H1 (cell line): ENCODE results near the gene IL1RAPL1. TPM values are rescaled to one million over a fixed set of nuclear protein-coding genes. Genes with fewer than 3 reads are reported as not detected.

ENCODE experiments used
- CTCF ChIA-PET: fragments of 300-600 bp; sonication (Branson Sonifier 250); formaldehyde crosslinking; loops from one replicate; lab custom pipeline; 2021; ENCODE audit not compliant: partially characterized antibody; lab: Charles Lee
- POLR2A ChIA-PET: fragments of 300-600 bp; sonication (Branson Sonifier 250); formaldehyde crosslinking; loops from one replicate; lab custom pipeline; 2021; ENCODE audit warnings: inconsistent platforms; ENCODE audit not compliant: partially characterized antibody; lab: Charles Lee
- DNase-seq, 2 experiments: peaks; one replicate each; pipeline versions ENCODE4 v3.0.0 to v3.0.0-alpha.2; 2010 to 2022; ENCODE audit warnings: low spot score in 2 of 2, low read depth in 1 of 2, mixed read lengths in 1 of 2
- FAIRE-seq: peaks from 2 replicates; lab custom pipeline; 2011; peaks lifted over from hg19 to GRCh38; lab: Jason Lieb, UNC
- H2AFZ ChIP-seq: 2 replicates; pipeline ENCODE4 v1.8.1; 2012; ENCODE audit warnings: low read length, inconsistent platforms
- H2AK5ac ChIP-seq: 2 replicates; pipeline ENCODE4 v1.6.1; 2013; ENCODE audit warnings: low read depth, low read length
- H2BK120ac ChIP-seq: replicated peaks from 2 replicates; pipeline ENCODE3; 2013; ENCODE audit warnings: low read depth, low read length, inconsistent platforms
- H2BK12ac ChIP-seq: 2 replicates; pipeline ENCODE4 v1.6.1; 2013; ENCODE audit warnings: low read depth, low read length
- H2BK15ac ChIP-seq: 2 replicates; pipeline ENCODE4 v1.6.1; 2013; ENCODE audit warnings: low read length
- H2BK20ac ChIP-seq: 2 replicates; pipeline ENCODE4 v1.6.1; 2013; ENCODE audit warnings: low read length
- H2BK5ac ChIP-seq: 2 replicates; pipeline ENCODE4 v1.6.1; 2013; ENCODE audit warnings: low read depth, low read length
- H3K14ac ChIP-seq: 2 replicates; pipeline ENCODE4 v1.6.1; 2013; ENCODE audit warnings: inconsistent platforms; ENCODE audit not compliant: insufficient read length
- H3K18ac ChIP-seq: 2 replicates; pipeline ENCODE4 v1.6.1; 2013; ENCODE audit warnings: low read length; ENCODE audit errors: extremely low read depth
- H3K23ac ChIP-seq: 2 replicates; pipeline ENCODE4 v1.6.1; 2013; ENCODE audit warnings: inconsistent platforms; ENCODE audit not compliant: insufficient read length
- H3K23me2 ChIP-seq: 2 replicates; pipeline ENCODE4 v1.6.1; 2013; ENCODE audit warnings: low read depth, low read length
- H3K27ac ChIP-seq: 2 replicates; pipeline ENCODE4 v1.6.1; 2011; ENCODE audit warnings: low read depth, low read length, inconsistent platforms
- H3K27me3 ChIP-seq, 4 experiments: replicated peaks in 1 of 4; 1 replicate in 1 of 4; 2 replicates in 3 of 4; pipeline versions ENCODE4 v1.6.1 to v1.8.1; 2011 to 2013; ENCODE audit warnings: low read length in 3 of 4, mild to moderate bottlenecking in 3 of 4, inconsistent platforms in 2 of 4, mixed read lengths in 2 of 4, moderate library complexity in 1 of 4; ENCODE audit not compliant: control insufficient read depth in 3 of 4, insufficient read depth in 3 of 4; ENCODE audit errors: extremely low read depth in 1 of 4
- H3K36me3 ChIP-seq, 4 experiments: 2 replicates each; pipeline versions ENCODE4 v1.6.1 to v1.8.1; 2011 to 2013; ENCODE audit warnings: mild to moderate bottlenecking in 4 of 4, low read length in 3 of 4, moderate library complexity in 2 of 4, control low read depth in 1 of 4, inconsistent platforms in 1 of 4; ENCODE audit not compliant: insufficient read depth in 4 of 4, control insufficient read depth in 2 of 4
- H3K4ac ChIP-seq: replicated peaks from 2 replicates; pipeline ENCODE3; 2013; ENCODE audit warnings: low read length, low read depth, mixed read lengths, inconsistent platforms; ENCODE audit not compliant: insufficient read length
- H3K4me1 ChIP-seq, 4 experiments: replicated peaks in 1 of 4; 1 replicate in 1 of 4; 2 replicates in 3 of 4; pipeline versions ENCODE4 v1.6.1 to v1.8.1; 2011 to 2013; ENCODE audit warnings: low read length in 3 of 4, inconsistent platforms in 2 of 4, mixed read lengths in 1 of 4; ENCODE audit not compliant: insufficient read depth in 4 of 4, control insufficient read depth in 3 of 4
- H3K4me2 ChIP-seq, 2 experiments: 2 replicates each; pipeline versions ENCODE4 v1.6.1 to v1.8.1; 2011 to 2013; ENCODE audit warnings: low read depth in 2 of 2, low read length in 2 of 2, control low read depth in 1 of 2, inconsistent platforms in 1 of 2, mild to moderate bottlenecking in 1 of 2; ENCODE audit not compliant: insufficient read depth in 1 of 2
- H3K4me3 ChIP-seq, 4 experiments: fragments of 200-600, 300-600 bp in 1 of 4; sonication (generic), shearing (Covaris generic), sonication (Bioruptor Twin) in 1 of 4; 2 replicates each; pipeline versions ENCODE4 v1.5.1 to v1.8.1; 2011 to 2016; ENCODE audit warnings: low read length in 4 of 4, low read depth in 3 of 4, control low read depth in 2 of 4, inconsistent platforms in 2 of 4, mild to moderate bottlenecking in 2 of 4, mixed read lengths in 1 of 4, moderate library complexity in 1 of 4; ENCODE audit not compliant: insufficient read depth in 2 of 4; ENCODE audit errors: extremely low read depth in 1 of 4
- H3K56ac ChIP-seq: replicated peaks from 2 replicates; pipeline ENCODE3; 2013; ENCODE audit warnings: low read depth, mild to moderate bottlenecking, mixed read lengths, low read length, inconsistent platforms; ENCODE audit not compliant: insufficient read length
- H3K79me1 ChIP-seq: 2 replicates; pipeline ENCODE4 v1.6.1; 2013; ENCODE audit warnings: low read depth, low read length, control low read depth
- H3K79me2 ChIP-seq, 2 experiments: 2 replicates each; pipeline versions ENCODE4 v1.6.1 to v1.8.1; 2012 to 2013; ENCODE audit warnings: low read length in 2 of 2, mild to moderate bottlenecking in 2 of 2, inconsistent platforms in 1 of 2; ENCODE audit not compliant: insufficient read depth in 2 of 2, control insufficient read depth in 1 of 2
- H3K9ac ChIP-seq, 4 experiments: replicated peaks in 1 of 4; 1 replicate in 1 of 4; 2 replicates in 3 of 4; pipeline versions ENCODE4 v1.6.1 to v1.8.1; 2011 to 2013; ENCODE audit warnings: low read depth in 3 of 4, low read length in 3 of 4, control low read depth in 2 of 4, mild to moderate bottlenecking in 2 of 4, moderate library complexity in 2 of 4, inconsistent platforms in 1 of 4; ENCODE audit errors: extremely low read depth in 1 of 4
- H3K9me3 ChIP-seq, 2 experiments: 2 replicates each; pipeline versions ENCODE4 v1.6.1 to v1.8.1; 2012 to 2013; ENCODE audit warnings: mild to moderate bottlenecking in 2 of 2, moderate library complexity in 2 of 2, control low read depth in 1 of 2, inconsistent platforms in 1 of 2, low read depth in 1 of 2, low read length in 1 of 2, mixed read lengths in 1 of 2; ENCODE audit not compliant: insufficient read depth in 2 of 2
- H4K20me1 ChIP-seq, 2 experiments: replicated peaks in 1 of 2; 2 replicates each; pipeline versions ENCODE3 to v1.8.1; 2011 to 2013; ENCODE audit warnings: inconsistent platforms in 2 of 2, low read length in 2 of 2, mild to moderate bottlenecking in 1 of 2; ENCODE audit not compliant: insufficient read depth in 2 of 2, control insufficient read depth in 1 of 2
- H4K5ac ChIP-seq: 2 replicates; pipeline ENCODE4 v1.6.1; 2013; ENCODE audit warnings: low read length, low read depth, mixed read lengths, inconsistent platforms; ENCODE audit not compliant: insufficient read length
- H4K8ac ChIP-seq: 2 replicates; pipeline ENCODE4 v1.8.0; 2013; ENCODE audit warnings: mild to moderate bottlenecking, moderate library complexity, low read length, inconsistent platforms; ENCODE audit not compliant: insufficient read depth; ENCODE audit errors: extremely low read depth
- H4K91ac ChIP-seq: replicated peaks from 2 replicates; pipeline ENCODE3; 2013; ENCODE audit warnings: low read length, mixed read lengths, inconsistent platforms; ENCODE audit not compliant: insufficient read length
- GABPA ChIP-seq: IDR thresholded peaks from 2 replicates; pipeline ENCODE4 v1.6.1; 2011; ENCODE audit warnings: mild to moderate bottlenecking, low read length, moderate library complexity, borderline replicate concordance; ENCODE audit not compliant: insufficient read depth
- GTF2F1 ChIP-seq: IDR thresholded peaks from 2 replicates; pipeline ENCODE4 v1.6.1; 2012; ENCODE audit warnings: low read depth, low read length, improper control_type of control experiment, borderline replicate concordance
- JUND ChIP-seq: IDR thresholded peaks from 2 replicates; pipeline ENCODE4 v1.6.1; 2011; ENCODE audit warnings: mild to moderate bottlenecking, improper control_type of control experiment, low read length
- KDM5A ChIP-seq: fragments of 200-600 bp; IDR thresholded peaks from 2 replicates; pipeline ENCODE4 v1.7.1; 2012; ENCODE audit warnings: mild to moderate bottlenecking, low read length, inconsistent platforms, mixed read lengths
- RAD21 ChIP-seq, 2 experiments: IDR thresholded peaks in 1 of 2; conservative IDR thresholded peaks in 1 of 2; 2 replicates each; pipeline ENCODE4 v1.6.1; 2011; ENCODE audit warnings: low read depth in 2 of 2, low read length in 2 of 2, improper control_type of control experiment in 1 of 2, inconsistent platforms in 1 of 2, mild to moderate bottlenecking in 1 of 2, moderate library complexity in 1 of 2
- SIN3A ChIP-seq, 2 experiments: IDR thresholded peaks in 1 of 2; conservative IDR thresholded peaks in 1 of 2; 2 replicates each; pipeline ENCODE4 v1.6.1; 2011 to 2012; ENCODE audit warnings: low read length in 2 of 2, improper control_type of control experiment in 1 of 2, low read depth in 1 of 2, mild to moderate bottlenecking in 1 of 2
- YY1 ChIP-seq: IDR thresholded peaks from 2 replicates; pipeline ENCODE4 v1.6.1; 2011; ENCODE audit warnings: low read depth, mild to moderate bottlenecking, low read length
- WGBS, 2 experiments: shearing (Covaris generic) in 1 of 2; methylation state at CpG; one replicate each; pipeline versions ENCODE4 v1.1.6 to v1.1.7; 2013 to 2015; ENCODE audit warnings: low lambda C conversion rate in 2 of 2, mixed read lengths in 2 of 2, inconsistent platforms in 1 of 2, low coverage in 1 of 2, missing lambda C conversion rate in 1 of 2; ENCODE audit not compliant: insufficient replicate concordance in 2 of 2, insufficient coverage in 1 of 2, insufficient read length in 1 of 2; ENCODE audit errors: extremely low coverage in 1 of 2, missing lambda C conversion rate in 1 of 2; 5-methylcytosine and 5-hydroxymethylcytosine counted together
- polyA plus RNA-seq, 7 experiments: library from polyadenylated mRNA; depleted of rRNA in 3 of 7; stranded (reverse) in 5 of 7; unstranded in 2 of 7; fragments of >200 nt in 5 of 7; fragments of 200-250 nt in 2 of 7; gene quantifications; 1 replicate in 5 of 7; 2 replicates in 1 of 7; 4 replicates in 1 of 7; pipeline versions ENCODE4 v1.2.1 to v1.2.3, GENCODE V29; 2011 to 2013; ENCODE audit warnings: missing spikeins in 2 of 7, mixed read lengths in 2 of 7
- total RNA-seq: library from RNA; stranded (reverse); fragmentation: NEBNext Ultra II Directional; extraction: Animal tissue kit (Norgen Biotek cat#: 25700); gene quantifications from 2 replicates; pipeline ENCODE4 v1.2.1, GENCODE V29; 2021
- TF ChIP-seq, protein P1 (sequence below), 3 experiments: IDR thresholded peaks; 1 replicate in 2 of 3; 2 replicates in 1 of 3; pipeline versions ENCODE4 v1.5.1 to v1.6.1; 2011; ENCODE audit warnings: low read length in 3 of 3, mild to moderate bottlenecking in 3 of 3, inconsistent platforms in 2 of 3, low read depth in 1 of 3, moderate library complexity in 1 of 3; ENCODE audit not compliant: insufficient read depth in 1 of 3; ENCODE audit errors: control extremely low read depth in 1 of 3
- TF ChIP-seq, protein P2 (sequence below): IDR thresholded peaks from 2 replicates; pipeline ENCODE4 v1.6.1; 2012; ENCODE audit warnings: inconsistent platforms

The IL1RAPL1 gene
- total and polyA plus RNA-seq, 2 of the 8 experiments (the other 6 are each of a cell fraction or from before 2014, with no cell fraction given), result 0.11 to 0.35 TPM

DNA sequence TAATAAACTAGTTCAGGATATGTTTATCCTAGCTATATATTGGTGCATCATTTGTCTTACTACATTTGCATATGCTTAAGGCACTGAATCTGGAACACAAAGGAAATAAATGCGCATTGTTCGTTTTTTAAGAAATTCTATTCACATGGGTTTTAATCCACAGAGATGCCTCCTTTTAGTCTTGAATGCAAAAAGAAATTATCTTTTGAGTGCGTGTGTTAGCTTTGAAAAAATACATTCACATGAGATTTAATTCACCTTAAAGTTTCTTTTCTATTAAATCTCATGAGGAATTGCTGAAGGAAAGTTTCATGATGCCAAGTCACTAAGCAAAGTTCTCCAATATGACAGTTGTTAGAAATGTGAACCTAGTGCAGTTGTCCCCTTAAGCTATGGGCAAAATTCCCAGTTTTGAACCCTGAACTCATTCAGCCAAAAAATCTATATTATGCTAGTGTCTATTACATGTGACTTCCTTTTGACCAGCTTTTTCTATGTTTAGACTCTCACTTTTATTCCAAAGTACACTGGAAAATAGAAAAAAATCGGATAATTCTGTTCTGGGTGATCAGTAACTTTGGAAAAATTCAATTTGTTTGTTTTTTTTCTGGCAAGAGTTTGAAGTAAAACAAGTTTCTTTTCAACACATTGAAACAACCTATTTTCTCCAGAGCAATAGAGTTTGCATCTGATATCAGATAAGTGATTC is 1201.9 kb downstream of the IL1RAPL1 start:
- Histone ChIP-seq H3K9ac (no peak overlapping the region), H3K18ac (no peak overlapping the region), H3K4ac (no peak overlapping the region), H3K23ac (no peak overlapping the region), H4K20me1 (no peaks in the 10 kb centered on the region), H2BK15ac (no peak overlapping the region), H2AK5ac (no peak overlapping the region), H4K5ac (no peak overlapping the region), H2BK120ac (no peak overlapping the region), H3K23me2 (no peaks in the 10 kb centered on the region), H2BK5ac (no peak overlapping the region), H3K4me2 (no peak overlapping the region), H2BK20ac (no peak overlapping the region), H3K4me3 (no peak overlapping the region), H4K8ac (no peak overlapping the region), H3K36me3 (no peaks in the 10 kb centered on the region), H3K56ac (no peak overlapping the region), H3K79me2 (no peaks in the 10 kb centered on the region), H2BK12ac (no peak overlapping the region), H3K4me1 (no peaks in the 10 kb centered on the region), H3K9me3 (no peaks in the 10 kb centered on the region), H3K79me1 (no peaks in the 10 kb centered on the region), H3K14ac (no peak overlapping the region), H3K27ac (no peak overlapping the region), H2AFZ (no peak overlapping the region), H3K27me3 (no peaks in the 10 kb centered on the region), H4K91ac (no peak overlapping the region)
- CTCF ChIA-PET, result no interaction called here
- WGBS, 2 experiments, result 91% methylated on average over 4 of the region's 4 CpGs; no CpG with 5 or more reads in 1 of the 2 experiments
- no peak for FAIRE-seq
- no peak for DNase-seq
- POLR2A ChIA-PET, result no interaction called here
- TF ChIP-seq GABPA (no peak), YY1 (no peak), GTF2F1 (no peak), KDM5A (no peak), RAD21 (IDR thresholded peaks at IDR 0.05 in 1 of 2, conservative IDR thresholded peaks at IDR 0.05 in 1 of 2; ENCODE audit: low read depth in 2 of 2, low read length in 2 of 2) (no peak), JUND (no peak), SIN3A (conservative IDR thresholded peaks at IDR 0.05 in 1 of 2, IDR thresholded peaks at IDR 0.05 in 1 of 2; ENCODE audit: low read depth in 1 of 2, low read length in 2 of 2) (no peak)
- TF ChIP-seq, protein P1, sequence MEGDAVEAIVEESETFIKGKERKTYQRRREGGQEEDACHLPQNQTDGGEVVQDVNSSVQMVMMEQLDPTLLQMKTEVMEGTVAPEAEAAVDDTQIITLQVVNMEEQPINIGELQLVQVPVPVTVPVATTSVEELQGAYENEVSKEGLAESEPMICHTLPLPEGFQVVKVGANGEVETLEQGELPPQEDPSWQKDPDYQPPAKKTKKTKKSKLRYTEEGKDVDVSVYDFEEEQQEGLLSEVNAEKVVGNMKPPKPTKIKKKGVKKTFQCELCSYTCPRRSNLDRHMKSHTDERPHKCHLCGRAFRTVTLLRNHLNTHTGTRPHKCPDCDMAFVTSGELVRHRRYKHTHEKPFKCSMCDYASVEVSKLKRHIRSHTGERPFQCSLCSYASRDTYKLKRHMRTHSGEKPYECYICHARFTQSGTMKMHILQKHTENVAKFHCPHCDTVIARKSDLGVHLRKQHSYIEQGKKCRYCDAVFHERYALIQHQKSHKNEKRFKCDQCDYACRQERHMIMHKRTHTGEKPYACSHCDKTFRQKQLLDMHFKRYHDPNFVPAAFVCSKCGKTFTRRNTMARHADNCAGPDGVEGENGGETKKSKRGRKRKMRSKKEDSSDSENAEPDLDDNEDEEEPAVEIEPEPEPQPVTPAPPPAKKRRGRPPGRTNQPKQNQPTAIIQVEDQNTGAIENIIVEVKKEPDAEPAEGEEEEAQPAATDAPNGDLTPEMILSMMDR (IDR thresholded peaks at IDR 0.05; ENCODE audit: control extremely low read depth in 1 of 3, insufficient read depth in 1 of 3, low read depth in 1 of 3, low read length in 3 of 3), result no peak
- TF ChIP-seq, protein P2, sequence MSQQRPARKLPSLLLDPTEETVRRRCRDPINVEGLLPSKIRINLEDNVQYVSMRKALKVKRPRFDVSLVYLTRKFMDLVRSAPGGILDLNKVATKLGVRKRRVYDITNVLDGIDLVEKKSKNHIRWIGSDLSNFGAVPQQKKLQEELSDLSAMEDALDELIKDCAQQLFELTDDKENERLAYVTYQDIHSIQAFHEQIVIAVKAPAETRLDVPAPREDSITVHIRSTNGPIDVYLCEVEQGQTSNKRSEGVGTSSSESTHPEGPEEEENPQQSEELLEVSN, result no peak
